GM12878 (cell line): ENCODE measurements around the gene DGCR8. TPM values are rescaled to one million over a fixed set of nuclear protein-coding genes. Genes with fewer than 3 reads are reported as not detected.

Source experiments
- ATAC-seq: fragments of 200-7000 bp; cut with Tn5 transposase; 3 replicates; pipeline ENCODE4 v1.9.1; 2020; ENCODE audit warnings: mild to moderate bottlenecking, moderate library complexity
- BruUV-seq: library from RNA; stranded (reverse); fragments of 400-500 nt; replicated peaks from 2 replicates; lab custom pipeline; 2021; lab: Mats Ljungman, UMichigan
- CTCF ChIA-PET: fragments of 300-600 bp; sonication (Branson Sonifier 250); formaldehyde crosslinking; extraction: SDS; loops from one replicate; lab custom pipeline; 2021; ENCODE audit warnings: inconsistent platforms; lab: Yijun Ruan, JAX
- POLR2A ChIA-PET: fragments of 350-600 bp; formaldehyde crosslinking; extraction: SDS; loops from one replicate; lab custom pipeline; 2021; ENCODE audit warnings: inconsistent platforms; lab: Charles Lee
- RAD21 ChIA-PET: fragments of 300-600 bp; sonication (Branson Sonifier 250); formaldehyde crosslinking; loops from one replicate; lab custom pipeline; 2023; ENCODE audit warnings: antibody characterized with exemption; ENCODE audit not compliant: unreplicated experiment; lab: Charles Lee
- SMC1A ChIA-PET: fragments of 300-600 bp; sonication (Branson Sonifier 250); formaldehyde crosslinking; loops from one replicate; lab custom pipeline; 2023; ENCODE audit not compliant: unreplicated experiment, uncharacterized antibody; lab: Charles Lee
- DNase-seq: peaks from one replicate; pipeline ENCODE4 v3.0.0-alpha.2; 2011; ENCODE audit warnings: low read depth, low spot score
- FAIRE-seq: peaks from 3 replicates; lab custom pipeline; 2011; peaks lifted over from hg19 to GRCh38; lab: Jason Lieb, UNC
- H2AFZ ChIP-seq: 2 replicates; pipeline ENCODE4 v1.6.0; 2011; ENCODE audit warnings: low read depth, low read length, control low read depth; ENCODE audit not compliant: control insufficient read depth
- H3K27ac ChIP-seq: 2 replicates; pipeline ENCODE4 v1.5.1; 2011; ENCODE audit warnings: control low read depth; ENCODE audit not compliant: control insufficient read depth, insufficient read depth
- H3K27me3 ChIP-seq, 2 experiments: replicated peaks in 1 of 2; 2 replicates each; pipeline versions ENCODE4 v1.6.0 to v1.6.1; 2011; ENCODE audit warnings: low read length in 1 of 2; ENCODE audit not compliant: control insufficient read depth in 2 of 2, insufficient read depth in 2 of 2
- H3K36me3 ChIP-seq, 2 experiments: 2 replicates each; pipeline ENCODE4 v1.5.1; 2011; ENCODE audit warnings: low read length in 1 of 2; ENCODE audit not compliant: control insufficient read depth in 2 of 2, insufficient read depth in 2 of 2
- H3K4me1 ChIP-seq: 2 replicates; pipeline ENCODE4 v1.6.1; 2011; ENCODE audit warnings: mild to moderate bottlenecking, low read length, moderate library complexity, mixed read lengths; ENCODE audit not compliant: control insufficient read depth, insufficient read depth
- H3K4me2 ChIP-seq: 2 replicates; pipeline ENCODE4 v1.6.0; 2011; ENCODE audit warnings: control low read depth; ENCODE audit not compliant: control insufficient read depth, insufficient read depth
- H3K4me3 ChIP-seq: fragments of 200-600 bp; sonication (generic); 2 replicates; pipeline ENCODE4 v1.5.1; 2016
- H3K79me2 ChIP-seq: 2 replicates; pipeline ENCODE4 v1.6.0; 2011; ENCODE audit warnings: low read length; ENCODE audit not compliant: control insufficient read depth, insufficient read depth
- H3K9ac ChIP-seq: 2 replicates; pipeline ENCODE4 v1.8.0; 2011; ENCODE audit warnings: low read length, control low read depth, mixed read lengths; ENCODE audit not compliant: control insufficient read depth, insufficient read depth
- H3K9me3 ChIP-seq: replicated peaks from 3 replicates; pipeline ENCODE4 v1.5.1; 2011; ENCODE audit warnings: mild to moderate bottlenecking, low read length; ENCODE audit not compliant: control insufficient read depth, insufficient read depth
- H4K20me1 ChIP-seq: 2 replicates; pipeline ENCODE4 v1.6.0; 2011; ENCODE audit not compliant: control insufficient read depth, insufficient read depth
- EED ChIP-seq: sonication (generic); IDR thresholded peaks from 2 replicates; pipeline ENCODE4 v1.6.1; 2016; ENCODE audit warnings: antibody characterized with exemption, low read depth
- EGR1 ChIP-seq, 2 experiments: IDR thresholded peaks; 1 replicate in 1 of 2; 2 replicates in 1 of 2; pipeline ENCODE4 v1.6.1; 2011 to 2012; ENCODE audit warnings: low read depth in 2 of 2, low read length in 2 of 2, borderline replicate concordance in 1 of 2, mild to moderate bottlenecking in 1 of 2, moderate library complexity in 1 of 2
- HDAC6 ChIP-seq: fragments of 200-600 bp; sonication (generic); IDR thresholded peaks from one replicate; pipeline ENCODE4 v1.8.0; 2017; ENCODE audit warnings: antibody characterized with exemption; ENCODE audit not compliant: unreplicated experiment
- RBBP5 ChIP-seq: fragments of 200-600 bp; sonication (generic); conservative IDR thresholded peaks from 2 replicates; pipeline ENCODE4 v1.6.1; 2016
- RELA ChIP-seq: fragments of 450-650 bp; IDR thresholded peaks from 2 replicates; pipeline ENCODE4 v1.8.0; 2014; ENCODE audit warnings: borderline replicate concordance; ENCODE audit not compliant: partially characterized antibody
- SIN3A ChIP-seq: IDR thresholded peaks from 2 replicates; pipeline ENCODE4 v1.6.1; 2012; ENCODE audit warnings: low read depth, low read length, improper control_type of control experiment
- WGBS: methylation state at CpG from one replicate; pipeline ENCODE4 v1.1.6; 2016; ENCODE audit warnings: low lambda C conversion rate; ENCODE audit not compliant: insufficient replicate concordance, insufficient coverage; ENCODE audit errors: missing lambda C conversion rate; 5-methylcytosine and 5-hydroxymethylcytosine counted together
- in situ Hi-C: fragments of 300-500 bp; cut with MboI; formaldehyde crosslinking; loops from 9 replicates; pipeline ENCODE4 v1.14.3; 2018; ENCODE audit warnings: mixed read lengths
- intact Hi-C: fragments of 100-400 bp; cut with micrococcal nuclease; formaldehyde crosslinking; loops from one replicate; pipeline ENCODE4 v1.14.2; 2022; ENCODE audit not compliant: unreplicated experiment
- polyA plus RNA-seq, 11 experiments: library from polyadenylated mRNA; depleted of rRNA in 4 of 11; unstranded in 6 of 11; stranded (reverse) in 5 of 11; fragments of >200 nt; fragmentation: Nextera tagmentation in 4 of 11; fragmentation: Illumina TruSeq in 1 of 11; extraction: Ambion mirVana in 4 of 11; extraction: Trizol in 1 of 11; gene quantifications; 1 replicate in 1 of 11; 2 replicates in 10 of 11; pipeline versions ENCODE4 v1.2.1 to v1.2.3, GENCODE V29; 2011 to 2016; ENCODE audit warnings: inconsistent platforms in 2 of 11, missing spikeins in 2 of 11, low read depth in 1 of 11
- total RNA-seq, 4 experiments: library from RNA; depleted of rRNA in 3 of 4; stranded (reverse); fragments of >200 nt in 3 of 4; fragmentation: Illumina TruSeq in 1 of 4; extraction: Trizol in 1 of 4; gene quantifications; 2 replicates each; pipeline versions ENCODE4 v1.2.1 to v1.2.3, GENCODE V29; 2013 to 2021
- TF ChIP-seq, protein P1 (sequence below): fragments of 450-650 bp; IDR thresholded peaks from 2 replicates; pipeline ENCODE4 v1.6.1; 2017; ENCODE audit warnings: mild to moderate bottlenecking, low read depth, inconsistent platforms; ENCODE audit not compliant: poor library complexity, severe bottlenecking
- TF ChIP-seq, protein P2 (sequence below): fragments of 150-350 bp; IDR thresholded peaks from 2 replicates; pipeline ENCODE4 v1.6.1; 2014; ENCODE audit warnings: mild to moderate bottlenecking, low read depth, low read length
- TF ChIP-seq, protein P3 (sequence below): fragments of 450-650 bp; formaldehyde crosslinking; IDR thresholded peaks from 2 replicates; pipeline ENCODE4 v1.4.0; 2022; ENCODE audit warnings: mild to moderate bottlenecking, moderate library complexity
- TF ChIP-seq, protein P4 (sequence below): IDR thresholded peaks from 2 replicates; pipeline ENCODE4 v1.6.1; 2011; ENCODE audit warnings: low read depth, low read length, improper control_type of control experiment, borderline replicate concordance
- TF ChIP-seq, protein P5 (sequence below): fragments of 450-650 bp; IDR thresholded peaks from 2 replicates; pipeline ENCODE4 v1.6.1; 2018; ENCODE audit warnings: borderline replicate concordance, mild to moderate bottlenecking; ENCODE audit not compliant: partially characterized antibody

DGCR8 gene
- total and polyA plus RNA-seq, 10 of the 15 experiments (the other 5 are each of a cell fraction or from before 2014, with no cell fraction given) = 1.2 to 35.1 (median 17.2) TPM

DNA sequence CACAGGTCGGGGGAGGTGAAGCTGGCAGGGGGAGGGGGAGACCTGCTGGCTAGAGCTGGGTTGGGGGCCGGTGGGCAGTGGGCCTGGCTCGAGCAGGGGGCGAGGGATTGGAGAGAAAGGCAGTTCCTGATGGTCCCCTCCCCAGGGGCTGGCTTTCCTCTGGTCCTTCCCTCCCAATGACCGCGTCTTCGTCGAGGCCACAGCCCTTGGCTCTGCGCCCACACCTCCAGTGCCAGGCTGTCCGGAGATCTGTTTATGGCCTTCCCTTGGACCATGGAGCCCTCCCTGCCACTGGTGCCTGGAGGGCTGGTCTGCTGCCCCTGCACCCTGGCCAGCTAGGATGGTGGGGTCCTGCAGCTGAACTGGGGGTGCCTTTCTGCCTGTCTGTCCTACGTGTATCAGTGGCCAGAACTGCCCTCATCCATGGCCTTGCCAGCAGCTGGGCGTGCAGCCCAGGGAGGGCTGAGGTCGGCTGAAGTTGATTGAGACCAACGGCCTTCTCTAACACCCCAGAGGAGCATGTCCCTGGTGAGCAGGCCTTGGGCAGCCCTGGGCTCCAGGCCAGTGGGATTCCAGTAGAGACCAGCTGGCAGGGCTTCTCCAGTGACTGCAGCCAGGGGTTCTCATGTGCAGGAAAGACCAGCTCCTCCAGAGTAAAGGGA is 46.9 kb upstream of the DGCR8 start:
- Histone ChIP-seq H3K27me3 (no peaks in the 10 kb centered on the region), H3K27ac (0 out of 2 replicates have a peak overlapping the region, but pooled peaks have one; percentile 33), H4K20me1 (no peaks in the 10 kb centered on the region), H3K4me1 (peaks cover 42% of the 10 kb centered on the region), H3K79me2 (no peaks in the 10 kb centered on the region), H2AFZ (no peak overlapping the region), H3K36me3 (peaks cover 0 to 2% of the 10 kb centered on the region in 2 experiments; a peak in 2 of 4 replicates), H3K4me2 (0 out of 2 replicates have a peak overlapping the region, but pooled peaks have one; percentile 7), H3K4me3 (no peak overlapping the region; the same call in 1 of the 2 replicates), H3K9me3 (peaks cover 6% of the 10 kb centered on the region; the same call in 2 of the 3 replicates), H3K9ac (no peak overlapping the region)
- in situ Hi-C loops = no loop called here
- FAIRE-seq = no peak
- no peak for ATAC-seq
- WGBS = 86% methylated on average over 13 of the region's 14 CpGs
- ChIA-PET RAD21 (no interaction called here), POLR2A (no interaction called here), SMC1A (no interaction called here), CTCF (interaction anchor here (1.2 kb wide), 1 partner anchor 11 kb away, joined by 4 read pairs; no protein-coding TSS in a partner anchor)
- no peak for DNase-seq
- intact Hi-C loops = no loop called here
- BruUV-seq = no TSS peak
- TF ChIP-seq RBBP5 (no peak), EED (no peak), EGR1 (IDR thresholded peaks at IDR 0.05; ENCODE audit: borderline replicate concordance in 1 of 2, low read depth in 2 of 2, low read length in 2 of 2) (no peak), HDAC6 (no peak), SIN3A (no peak), RELA (no peak)
- TF ChIP-seq, protein P1, sequence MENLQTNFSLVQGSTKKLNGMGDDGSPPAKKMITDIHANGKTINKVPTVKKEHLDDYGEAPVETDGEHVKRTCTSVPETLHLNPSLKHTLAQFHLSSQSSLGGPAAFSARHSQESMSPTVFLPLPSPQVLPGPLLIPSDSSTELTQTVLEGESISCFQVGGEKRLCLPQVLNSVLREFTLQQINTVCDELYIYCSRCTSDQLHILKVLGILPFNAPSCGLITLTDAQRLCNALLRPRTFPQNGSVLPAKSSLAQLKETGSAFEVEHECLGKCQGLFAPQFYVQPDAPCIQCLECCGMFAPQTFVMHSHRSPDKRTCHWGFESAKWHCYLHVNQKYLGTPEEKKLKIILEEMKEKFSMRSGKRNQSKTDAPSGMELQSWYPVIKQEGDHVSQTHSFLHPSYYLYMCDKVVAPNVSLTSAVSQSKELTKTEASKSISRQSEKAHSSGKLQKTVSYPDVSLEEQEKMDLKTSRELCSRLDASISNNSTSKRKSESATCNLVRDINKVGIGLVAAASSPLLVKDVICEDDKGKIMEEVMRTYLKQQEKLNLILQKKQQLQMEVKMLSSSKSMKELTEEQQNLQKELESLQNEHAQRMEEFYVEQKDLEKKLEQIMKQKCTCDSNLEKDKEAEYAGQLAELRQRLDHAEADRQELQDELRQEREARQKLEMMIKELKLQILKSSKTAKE = no peak
- TF ChIP-seq, protein P2, sequence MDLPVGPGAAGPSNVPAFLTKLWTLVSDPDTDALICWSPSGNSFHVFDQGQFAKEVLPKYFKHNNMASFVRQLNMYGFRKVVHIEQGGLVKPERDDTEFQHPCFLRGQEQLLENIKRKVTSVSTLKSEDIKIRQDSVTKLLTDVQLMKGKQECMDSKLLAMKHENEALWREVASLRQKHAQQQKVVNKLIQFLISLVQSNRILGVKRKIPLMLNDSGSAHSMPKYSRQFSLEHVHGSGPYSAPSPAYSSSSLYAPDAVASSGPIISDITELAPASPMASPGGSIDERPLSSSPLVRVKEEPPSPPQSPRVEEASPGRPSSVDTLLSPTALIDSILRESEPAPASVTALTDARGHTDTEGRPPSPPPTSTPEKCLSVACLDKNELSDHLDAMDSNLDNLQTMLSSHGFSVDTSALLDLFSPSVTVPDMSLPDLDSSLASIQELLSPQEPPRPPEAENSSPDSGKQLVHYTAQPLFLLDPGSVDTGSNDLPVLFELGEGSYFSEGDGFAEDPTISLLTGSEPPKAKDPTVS = no peak
- TF ChIP-seq, protein P3, sequence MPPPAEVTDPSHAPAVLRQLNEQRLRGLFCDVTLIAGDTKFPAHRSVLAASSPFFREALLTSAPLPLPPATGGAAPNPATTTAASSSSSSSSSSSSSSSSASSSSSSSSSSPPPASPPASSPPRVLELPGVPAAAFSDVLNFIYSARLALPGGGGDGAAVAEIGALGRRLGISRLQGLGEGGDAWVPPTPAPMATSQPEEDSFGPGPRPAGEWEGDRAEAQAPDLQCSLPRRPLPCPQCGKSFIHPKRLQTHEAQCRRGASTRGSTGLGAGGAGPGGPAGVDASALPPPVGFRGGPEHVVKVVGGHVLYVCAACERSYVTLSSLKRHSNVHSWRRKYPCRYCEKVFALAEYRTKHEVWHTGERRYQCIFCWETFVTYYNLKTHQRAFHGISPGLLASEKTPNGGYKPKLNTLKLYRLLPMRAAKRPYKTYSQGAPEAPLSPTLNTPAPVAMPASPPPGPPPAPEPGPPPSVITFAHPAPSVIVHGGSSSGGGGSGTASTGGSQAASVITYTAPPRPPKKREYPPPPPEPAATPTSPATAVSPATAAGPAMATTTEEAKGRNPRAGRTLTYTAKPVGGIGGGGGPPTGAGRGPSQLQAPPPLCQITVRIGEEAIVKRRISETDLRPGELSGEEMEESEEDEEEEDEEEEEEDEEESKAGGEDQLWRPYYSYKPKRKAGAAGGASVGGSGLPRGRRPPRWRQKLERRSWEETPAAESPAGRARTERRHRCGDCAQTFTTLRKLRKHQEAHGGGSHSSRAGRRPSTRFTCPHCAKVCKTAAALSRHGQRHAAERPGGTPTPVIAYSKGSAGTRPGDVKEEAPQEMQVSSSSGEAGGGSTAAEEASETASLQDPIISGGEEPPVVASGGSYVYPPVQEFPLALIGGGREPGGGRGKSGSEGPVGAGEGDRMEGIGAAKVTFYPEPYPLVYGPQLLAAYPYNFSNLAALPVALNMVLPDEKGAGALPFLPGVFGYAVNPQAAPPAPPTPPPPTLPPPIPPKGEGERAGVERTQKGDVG (CRISPR knock-in tag) = no peak
- TF ChIP-seq, protein P4, sequence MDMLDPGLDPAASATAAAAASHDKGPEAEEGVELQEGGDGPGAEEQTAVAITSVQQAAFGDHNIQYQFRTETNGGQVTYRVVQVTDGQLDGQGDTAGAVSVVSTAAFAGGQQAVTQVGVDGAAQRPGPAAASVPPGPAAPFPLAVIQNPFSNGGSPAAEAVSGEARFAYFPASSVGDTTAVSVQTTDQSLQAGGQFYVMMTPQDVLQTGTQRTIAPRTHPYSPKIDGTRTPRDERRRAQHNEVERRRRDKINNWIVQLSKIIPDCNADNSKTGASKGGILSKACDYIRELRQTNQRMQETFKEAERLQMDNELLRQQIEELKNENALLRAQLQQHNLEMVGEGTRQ = no peak
- TF ChIP-seq, protein P5, sequence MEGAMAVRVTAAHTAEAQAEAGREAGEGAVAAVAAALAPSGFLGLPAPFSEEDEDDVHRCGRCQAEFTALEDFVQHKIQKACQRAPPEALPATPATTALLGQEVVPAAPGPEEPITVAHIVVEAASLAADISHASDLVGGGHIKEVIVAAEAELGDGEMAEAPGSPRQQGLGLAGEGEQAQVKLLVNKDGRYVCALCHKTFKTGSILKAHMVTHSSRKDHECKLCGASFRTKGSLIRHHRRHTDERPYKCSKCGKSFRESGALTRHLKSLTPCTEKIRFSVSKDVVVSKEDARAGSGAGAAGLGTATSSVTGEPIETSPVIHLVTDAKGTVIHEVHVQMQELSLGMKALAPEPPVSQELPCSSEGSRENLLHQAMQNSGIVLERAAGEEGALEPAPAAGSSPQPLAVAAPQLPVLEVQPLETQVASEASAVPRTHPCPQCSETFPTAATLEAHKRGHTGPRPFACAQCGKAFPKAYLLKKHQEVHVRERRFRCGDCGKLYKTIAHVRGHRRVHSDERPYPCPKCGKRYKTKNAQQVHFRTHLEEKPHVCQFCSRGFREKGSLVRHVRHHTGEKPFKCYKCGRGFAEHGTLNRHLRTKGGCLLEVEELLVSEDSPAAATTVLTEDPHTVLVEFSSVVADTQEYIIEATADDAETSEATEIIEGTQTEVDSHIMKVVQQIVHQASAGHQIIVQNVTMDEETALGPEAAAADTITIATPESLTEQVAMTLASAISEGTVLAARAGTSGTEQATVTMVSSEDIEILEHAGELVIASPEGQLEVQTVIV = no peak
